Left lung (tissue), 10 donors: ENCODE results near the gene MFSD1. TPM values are rescaled to one million over a fixed set of nuclear protein-coding genes. Genes with fewer than 3 reads are reported as not detected.

Experiments used
- ATAC-seq: fragments of 200-7000 bp; cut with Tn5 transposase; one replicate; pipeline ENCODE4 v1.9.1; 2020; ENCODE audit warnings: moderate library complexity
- DNase-seq, 4 donors: peaks; one replicate each; pipeline ENCODE4 v3.0.0-alpha.2; 2013 to 2020
- H3K27ac ChIP-seq, 2 donors: fragments of 200-600 bp; sonication (generic) in 1 of 2; one replicate each; pipeline versions ENCODE4 v1.5.0 to v1.8.0; 2020 to 2021
- H3K27me3 ChIP-seq, 2 donors: fragments of 200-600 bp; sonication (generic) in 1 of 2; one replicate each; pipeline versions ENCODE4 v1.5.0 to v1.8.0; 2020 to 2021
- H3K36me3 ChIP-seq, 2 donors: fragments of 200-600 bp; sonication (generic) in 1 of 2; one replicate each; pipeline versions ENCODE4 v1.5.0 to v1.8.0; 2020 to 2021
- H3K4me1 ChIP-seq, 2 donors: fragments of 200-600 bp; one replicate each; pipeline ENCODE4 v1.8.0; 2021
- H3K4me3 ChIP-seq, 2 donors: fragments of 200-600 bp; sonication (generic) in 1 of 2; one replicate each; pipeline versions ENCODE4 v1.5.0 to v1.8.0; 2020 to 2021; ENCODE audit warnings: mild to moderate bottlenecking in 1 of 2
- H3K9me3 ChIP-seq, 2 donors: fragments of 200-600 bp; sonication (generic) in 1 of 2; one replicate each; pipeline versions ENCODE4 v1.5.0 to v1.8.0; 2020 to 2021
- CTCF ChIP-seq, 2 donors: fragments of 200-600 bp; sonication (generic) in 1 of 2; IDR thresholded peaks; one replicate each; pipeline versions ENCODE4 v1.5.0 to v1.8.0; 2021; ENCODE audit warnings: antibody characterized with exemption in 2 of 2
- intact Hi-C, 2 donors: fragments of 100-400 bp; cut with DNase I; formaldehyde crosslinking; loops; one replicate each; pipeline versions ENCODE4 v1.11.2 to v1.14.2; 2022
- polyA plus RNA-seq, 6 donors: library from polyadenylated mRNA; unstranded; fragments of 120-200 nt; gene quantifications; one replicate each; pipeline ENCODE4 v1.2.1, GENCODE V29; 2013; ENCODE audit not compliant: insufficient read length in 6 of 6
- total RNA-seq, 2 donors: library from RNA; stranded (reverse); fragmentation: NEBNext Ultra II Directional; extraction: Animal tissue kit (Norgen Biotek cat#: 25700); gene quantifications; one replicate each; pipeline ENCODE4 v1.2.1, GENCODE V29; 2021
- donor health status: DM: no; HTN: yes; CAD: no.
- donor health status: DM: no; HTN: no; CAD: no.

The MFSD1 gene
- total and polyA plus RNA-seq, 8 donors = 48.6 to 134 (median 53.1) TPM

GRCh38 chr3:158781849-158782248 is 20.0 kb upstream of the MFSD1 start:
- no peak overlapping the region for H3K4me3 ChIP-seq
- H3K27me3 ChIP-seq = no peaks in the 10 kb centered on the region
- H3K27ac ChIP-seq = no peak overlapping the region
- intact Hi-C loops = no loop called here
- H3K36me3 ChIP-seq = no peaks in the 10 kb centered on the region
- no peak for TF ChIP-seq CTCF (IDR thresholded peaks at IDR 0.05)
- ATAC-seq = no peak
- DNase-seq = no peak
- H3K4me1 ChIP-seq = peaks cover 10 to 13% of the 10 kb centered on the region in 2 donors
- H3K9me3 ChIP-seq = no peaks in the 10 kb centered on the region

- H3K36me3 ChIP-seq = no peaks in the 10 kb centered on the region
- peaks cover 4 to 13% of the 10 kb centered on the region in 2 donors for H3K4me1 ChIP-seq
- TF ChIP-seq CTCF (IDR thresholded peaks at IDR 0.05) = no peak
- intact Hi-C loops = no loop called here
- no peak overlapping the region for H3K4me3 ChIP-seq
- H3K9me3 ChIP-seq = no peaks in the 10 kb centered on the region
- no peak for ATAC-seq
- H3K27ac ChIP-seq = no peak overlapping the region
- DNase-seq = no peak
- no peaks in the 10 kb centered on the region for H3K27me3 ChIP-seq
These were observed 19.4 kb upstream of the MFSD1 start for GRCh38 chr3:158782283-158782989.

- ATAC-seq (no peak), DNase-seq (no peak)
- no peaks in the 10 kb centered on the region for H3K36me3 ChIP-seq
- H3K4me1 ChIP-seq = peaks cover 0 to 13% of the 10 kb centered on the region in 2 donors
- H3K27me3 ChIP-seq = no peaks in the 10 kb centered on the region
- intact Hi-C loops = no loop called here
- no peak for TF ChIP-seq CTCF (IDR thresholded peaks at IDR 0.05)
- H3K9me3 ChIP-seq = no peaks in the 10 kb centered on the region
- H3K4me3 ChIP-seq = no peak overlapping the region
- H3K27ac ChIP-seq = no peak overlapping the region
These were observed 18.8 kb upstream of the MFSD1 start for GRCh38 chr3:158783051-158783450.

GRCh38 chr3:158785972-158786371 is 15.9 kb upstream of the MFSD1 start:
- Histone ChIP-seq H3K27ac (no peak overlapping the region), H3K27me3 (no peaks in the 10 kb centered on the region), H3K4me3 (no peak overlapping the region), H3K4me1 (peaks cover 0 to 13% of the 10 kb centered on the region in 2 donors), H3K9me3 (no peaks in the 10 kb centered on the region), H3K36me3 (no peaks in the 10 kb centered on the region)
- ATAC-seq (no peak), DNase-seq (no peak)
- intact Hi-C loops = no loop called here
- no peak for TF ChIP-seq CTCF (IDR thresholded peaks at IDR 0.05)

- no peak for TF ChIP-seq CTCF (IDR thresholded peaks at IDR 0.05)
- Histone ChIP-seq H3K36me3 (no peaks in the 10 kb centered on the region), H3K4me1 (no peaks in the 10 kb centered on the region), H3K4me3 (no peak overlapping the region), H3K9me3 (no peaks in the 10 kb centered on the region), H3K27me3 (no peaks in the 10 kb centered on the region), H3K27ac (no peak overlapping the region)
- intact Hi-C loops = no loop called here
- no peak for DNase-seq
- ATAC-seq = no peak
These were observed 13.4 kb upstream of the MFSD1 start for GRCh38 chr3:158788446-158788845.
